KOPT-K1 (cell line): ENCODE measurements around the gene PLA2R1.

Experiments used
- H3K27ac ChIP-seq: fragments of 200-600 bp; sonication (generic); 2 replicates; pipeline ENCODE4 v1.5.1; 2016; ENCODE audit warnings: antibody characterized with exemption, mild to moderate bottlenecking, low read depth, low read length; ENCODE audit not compliant: poor library complexity, severe bottlenecking
- H3K36me3 ChIP-seq: fragments of 200-600 bp; sonication (generic); 2 replicates; pipeline ENCODE4 v1.5.1; 2017; ENCODE audit warnings: antibody characterized with exemption, mild to moderate bottlenecking, low read length, moderate library complexity; ENCODE audit not compliant: insufficient read depth
- H3K9me3 ChIP-seq: fragments of 200-600 bp; sonication (generic); 2 replicates; pipeline ENCODE4 v1.5.1; 2017; ENCODE audit warnings: antibody characterized with exemption, low read length, mild to moderate bottlenecking; ENCODE audit not compliant: insufficient read depth, poor library complexity, severe bottlenecking

The PLA2R1 gene

GRCh38 chr2:160062292-160063005 is at the start of gene PLA2R1:
Gene PLA2R1, minus strand, starts transcription at chr2:160062615. Its CDS starts 212 bp downstream, at chr2:160062403.
- Histone ChIP-seq H3K9me3 (peaks cover 5% of the 10 kb centered on the region), H3K27ac (no peak within 1 kb of the TSS), H3K36me3 (no peaks in the 10 kb centered on the region)

- Histone ChIP-seq H3K36me3 (no peaks in the 10 kb centered on the region), H3K9me3 (no peaks in the 10 kb centered on the region), H3K27ac (no peak overlapping the region)
Measured at GRCh38 chr2:160110674-160111239, 48.3 kb upstream of the PLA2R1 start.

GRCh38 chr2:160109939-160110673 is 47.7 kb upstream of the PLA2R1 start:
- Histone ChIP-seq H3K9me3 (no peaks in the 10 kb centered on the region), H3K27ac (no peak overlapping the region), H3K36me3 (no peaks in the 10 kb centered on the region)

GRCh38 chr2:160109243-160109642 is 46.8 kb upstream of the PLA2R1 start:
- Histone ChIP-seq H3K27ac (no peak overlapping the region), H3K9me3 (no peaks in the 10 kb centered on the region), H3K36me3 (no peaks in the 10 kb centered on the region)

GRCh38 chr2:160108646-160109045 is 46.2 kb upstream of the PLA2R1 start:
- Histone ChIP-seq H3K36me3 (no peaks in the 10 kb centered on the region), H3K9me3 (no peaks in the 10 kb centered on the region)

GRCh38 chr2:160105366-160105765 is 43.0 kb upstream of the PLA2R1 start:
- Histone ChIP-seq H3K36me3 (no peaks in the 10 kb centered on the region), H3K9me3 (no peaks in the 10 kb centered on the region), H3K27ac (no peak overlapping the region)

More at GRCh38 chr2:160108646-160109045, 46.2 kb upstream of the PLA2R1 start:
- no peak overlapping the region for H3K27ac ChIP-seq

GRCh38 chr2:160104115-160104514 is 41.7 kb upstream of the PLA2R1 start:
- Histone ChIP-seq H3K36me3 (no peaks in the 10 kb centered on the region), H3K27ac (no peak overlapping the region), H3K9me3 (no peaks in the 10 kb centered on the region)

GRCh38 chr2:160097326-160097725 is 34.9 kb upstream of the PLA2R1 start:
- Histone ChIP-seq H3K36me3 (no peaks in the 10 kb centered on the region), H3K27ac (no peak overlapping the region), H3K9me3 (peaks cover 23% of the 10 kb centered on the region)

GRCh38 chr2:160096409-160096808 is 34.0 kb upstream of the PLA2R1 start:
- Histone ChIP-seq H3K27ac (no peak overlapping the region), H3K9me3 (peaks cover 24% of the 10 kb centered on the region), H3K36me3 (no peaks in the 10 kb centered on the region)

GRCh38 chr2:160092445-160092844 is 30.0 kb upstream of the PLA2R1 start:
- H3K9me3 ChIP-seq = peaks cover 61% of the 10 kb centered on the region
- H3K27ac ChIP-seq = no peak overlapping the region
- H3K36me3 ChIP-seq = no peaks in the 10 kb centered on the region

- Histone ChIP-seq H3K36me3 (no peaks in the 10 kb centered on the region), H3K9me3 (peaks cover 70% of the 10 kb centered on the region), H3K27ac (no peak overlapping the region)
Measured at GRCh38 chr2:160091381-160091780, 29.0 kb upstream of the PLA2R1 start.

GRCh38 chr2:160087854-160088745 is 25.7 kb upstream of the PLA2R1 start:
- Histone ChIP-seq H3K9me3 (peaks cover 81% of the 10 kb centered on the region), H3K36me3 (no peaks in the 10 kb centered on the region), H3K27ac (no peak overlapping the region)

GRCh38 chr2:160085662-160086061 is 23.2 kb upstream of the PLA2R1 start:
- Histone ChIP-seq H3K36me3 (no peaks in the 10 kb centered on the region), H3K27ac (no peak overlapping the region), H3K9me3 (peaks cover 68% of the 10 kb centered on the region)

- Histone ChIP-seq H3K36me3 (no peaks in the 10 kb centered on the region), H3K27ac (no peak overlapping the region), H3K9me3 (peaks cover 5% of the 10 kb centered on the region)
Measured at GRCh38 chr2:160077912-160078810, 15.7 kb upstream of the PLA2R1 start.
